GM19455 (cell line): Measurements from ENCODE around the gene PRKCA.

Source experiments
- ATAC-seq: cut with Tn5 transposase; IDR thresholded peaks from one replicate; pipeline ENCODE4 v1.9.1; 2021; ENCODE audit not compliant: unreplicated experiment

PRKCA gene

GRCh38 chr17:66670206-66670605, 367.8 kb downstream of the PRKCA start:
- no peak for ATAC-seq

GRCh38 chr17:66671156-66671555, 368.7 kb downstream of the PRKCA start:
- ATAC-seq: no peak

- ATAC-seq: no peak
Observed at GRCh38 chr17:66673668-66674276, 371.4 kb downstream of the PRKCA start.

GRCh38 chr17:66675273-66675990, 373.0 kb downstream of the PRKCA start:
- ATAC-seq: no peak

- ATAC-seq: no peak
Observed at GRCh38 chr17:66675991-66676371, 373.6 kb downstream of the PRKCA start.

GRCh38 chr17:66676421-66676820, 374.0 kb downstream of the PRKCA start:
- ATAC-seq: no peak

- ATAC-seq: no peak
Observed at GRCh38 chr17:66677201-66677981, 375.0 kb downstream of the PRKCA start.

- no peak for ATAC-seq
Observed at GRCh38 chr17:66678061-66678460, 375.6 kb downstream of the PRKCA start.

- no peak for ATAC-seq
Observed at GRCh38 chr17:66678827-66679226, 376.4 kb downstream of the PRKCA start.

- ATAC-seq: no peak
Observed at GRCh38 chr17:66679631-66680517, 377.5 kb downstream of the PRKCA start.

GRCh38 chr17:66682283-66682682, 379.9 kb downstream of the PRKCA start:
- ATAC-seq: no peak

GRCh38 chr17:66684261-66684660, 381.8 kb downstream of the PRKCA start:
- no peak for ATAC-seq

GRCh38 chr17:66684731-66685130, 382.3 kb downstream of the PRKCA start:
- no peak for ATAC-seq

GRCh38 chr17:66686601-66687000, 384.2 kb downstream of the PRKCA start:
- ATAC-seq: no peak

GRCh38 chr17:66687570-66688284, 385.3 kb downstream of the PRKCA start:
- ATAC-seq: no peak

- no peak for ATAC-seq
Observed at GRCh38 chr17:66689221-66689620, 386.8 kb downstream of the PRKCA start.

- no peak for ATAC-seq
Observed at GRCh38 chr17:66690166-66690565, 387.8 kb downstream of the PRKCA start.

GRCh38 chr17:66691644-66692420, 389.4 kb downstream of the PRKCA start:
- no peak for ATAC-seq

- ATAC-seq: no peak
Observed at GRCh38 chr17:66692421-66692690, 389.9 kb downstream of the PRKCA start.

- no peak for ATAC-seq
Observed at GRCh38 chr17:66695098-66695497, 392.7 kb downstream of the PRKCA start.
